GM12892 (cell line): ENCODE results near the gene PCNT.

Source experiments
- POLR2A ChIP-seq: IDR thresholded peaks from 2 replicates; pipeline ENCODE4 v1.6.1; 2011; ENCODE audit warnings: low read depth, low read length, control low read depth
- POLR2AphosphoS5 ChIP-seq: IDR thresholded peaks from 2 replicates; pipeline ENCODE4 v1.6.1; 2011; ENCODE audit warnings: low read depth, low read length, control low read depth
- TAF1 ChIP-seq: IDR thresholded peaks from 2 replicates; pipeline ENCODE4 v1.6.1; 2011; ENCODE audit warnings: low read depth, mild to moderate bottlenecking, control low read depth, low read length, borderline replicate concordance

DNA sequence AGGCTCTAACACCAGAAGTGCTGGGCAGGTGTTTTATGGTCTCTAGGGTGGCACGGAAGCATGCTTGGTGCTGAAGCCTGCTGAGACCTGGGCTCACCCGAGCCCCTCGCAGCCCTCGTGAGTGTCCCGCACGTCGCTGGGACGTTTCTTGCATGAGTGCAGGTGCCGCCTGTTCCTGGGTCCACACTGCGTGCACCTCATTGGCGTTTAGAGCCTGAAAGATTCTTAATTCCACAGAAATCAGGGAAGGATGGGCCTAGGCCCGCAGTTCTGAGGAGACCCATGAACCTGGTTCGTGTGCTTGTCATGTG is 91.0 kb downstream of the PCNT start:
- TF ChIP-seq TAF1 (no peak), POLR2AphosphoS5 (no peak), POLR2A (no peak)
